C4-2B (cell line): Measurements from ENCODE around the gene MATR3.

ENCODE experiments used
- H3K27ac ChIP-seq: fragments of 450-650 bp; 2 replicates; pipeline ENCODE4 v1.5.1; 2017
- ZFX ChIP-seq: fragments of 450-650 bp; IDR thresholded peaks from 2 replicates; pipeline ENCODE4 v1.6.1; 2017
- TF ChIP-seq, protein P1 (sequence below): fragments of 450-650 bp; conservative IDR thresholded peaks from 2 replicates; pipeline ENCODE4 v1.5.1; 2017; ENCODE audit warnings: mild to moderate bottlenecking

Gene MATR3

GRCh38 chr5:139283252-139284166 lies 10.0 kb upstream of the MATR3 start:
- TF ChIP-seq ZFX = no peak
- TF ChIP-seq, protein P1, sequence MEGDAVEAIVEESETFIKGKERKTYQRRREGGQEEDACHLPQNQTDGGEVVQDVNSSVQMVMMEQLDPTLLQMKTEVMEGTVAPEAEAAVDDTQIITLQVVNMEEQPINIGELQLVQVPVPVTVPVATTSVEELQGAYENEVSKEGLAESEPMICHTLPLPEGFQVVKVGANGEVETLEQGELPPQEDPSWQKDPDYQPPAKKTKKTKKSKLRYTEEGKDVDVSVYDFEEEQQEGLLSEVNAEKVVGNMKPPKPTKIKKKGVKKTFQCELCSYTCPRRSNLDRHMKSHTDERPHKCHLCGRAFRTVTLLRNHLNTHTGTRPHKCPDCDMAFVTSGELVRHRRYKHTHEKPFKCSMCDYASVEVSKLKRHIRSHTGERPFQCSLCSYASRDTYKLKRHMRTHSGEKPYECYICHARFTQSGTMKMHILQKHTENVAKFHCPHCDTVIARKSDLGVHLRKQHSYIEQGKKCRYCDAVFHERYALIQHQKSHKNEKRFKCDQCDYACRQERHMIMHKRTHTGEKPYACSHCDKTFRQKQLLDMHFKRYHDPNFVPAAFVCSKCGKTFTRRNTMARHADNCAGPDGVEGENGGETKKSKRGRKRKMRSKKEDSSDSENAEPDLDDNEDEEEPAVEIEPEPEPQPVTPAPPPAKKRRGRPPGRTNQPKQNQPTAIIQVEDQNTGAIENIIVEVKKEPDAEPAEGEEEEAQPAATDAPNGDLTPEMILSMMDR = no peak
- no peak overlapping the region for H3K27ac ChIP-seq

- no peak overlapping the region for H3K27ac ChIP-seq
- TF ChIP-seq, protein P1 = no peak
- TF ChIP-seq ZFX = no peak
Measured at GRCh38 chr5:139284295-139284694, 9.2 kb upstream of the MATR3 start.

GRCh38 chr5:139285651-139286392 lies 7.7 kb upstream of the MATR3 start:
- no peak overlapping the region for H3K27ac ChIP-seq
- TF ChIP-seq ZFX = no peak
- TF ChIP-seq, protein P1 = no peak

DNA sequence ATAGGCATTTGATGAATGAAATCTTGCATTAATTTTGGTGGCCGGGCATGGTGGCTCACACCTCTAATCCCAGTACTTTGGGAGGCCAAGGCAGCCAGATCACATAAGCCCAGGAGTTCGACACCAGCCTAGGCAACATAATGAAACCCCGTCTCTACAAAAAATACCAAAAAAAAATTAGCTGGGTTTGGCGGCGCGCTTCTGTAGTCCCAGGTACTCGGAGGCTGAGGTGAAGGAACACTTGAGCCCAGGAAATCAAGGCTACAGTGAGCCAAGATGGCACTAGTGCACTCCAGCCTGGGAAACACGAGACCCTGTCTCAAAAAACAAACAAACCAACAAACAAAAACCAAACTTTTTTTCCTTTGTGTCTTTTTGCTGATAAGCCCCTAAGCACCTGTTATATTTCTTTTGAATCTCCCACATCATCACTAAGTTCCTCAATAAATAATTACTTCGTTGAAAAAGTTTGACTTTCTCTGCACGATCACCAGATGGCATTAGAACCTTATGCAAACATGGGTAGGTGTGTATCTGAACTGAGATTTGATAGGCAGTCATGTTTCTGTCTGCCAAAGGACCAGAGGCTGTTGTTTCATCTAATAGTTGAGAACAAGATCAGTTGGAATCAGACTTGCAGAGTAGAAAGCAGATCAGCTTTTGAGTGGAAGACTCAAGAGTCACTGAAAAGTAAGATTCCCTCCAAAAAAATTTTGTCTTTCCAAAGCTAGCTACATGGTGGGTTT lies 5.5 kb upstream of the MATR3 start:
- TF ChIP-seq ZFX = no peak
- TF ChIP-seq, protein P1 = peak; percentile 27
- no peak overlapping the region for H3K27ac ChIP-seq

DNA sequence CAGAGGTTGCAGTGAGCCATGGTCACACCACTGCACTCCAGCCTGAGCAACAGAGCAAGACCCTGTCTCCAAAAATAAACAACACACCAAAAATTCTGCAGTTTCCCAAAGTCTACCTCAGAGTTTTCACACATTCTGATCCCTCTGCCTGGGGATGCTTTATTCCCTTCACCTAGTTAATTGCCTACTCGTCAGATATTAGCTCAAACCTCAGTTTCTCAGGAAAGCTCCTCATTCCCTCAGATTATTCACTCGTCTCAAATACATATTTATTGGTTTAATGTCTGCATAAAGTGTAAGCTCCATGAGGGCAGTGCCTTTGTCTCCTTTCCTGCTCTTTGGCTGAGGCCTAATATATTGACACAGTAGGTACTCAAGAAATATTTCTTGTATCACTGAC lies 2.5 kb upstream of the MATR3 start:
- H3K27ac ChIP-seq = no peak overlapping the region
- no peak for TF ChIP-seq ZFX
- TF ChIP-seq, protein P1 = no peak

- TF ChIP-seq, protein P1 = no peak
- no peak for TF ChIP-seq ZFX
- H3K27ac ChIP-seq = peak overlapping the region; percentile 98
Measured at GRCh38 chr5:139293202-139293506, 386 bp upstream of the MATR3 start.
